GM12878 (cell line): ENCODE measurements around the gene SORBS2. TPM values are rescaled to one million over a fixed set of nuclear protein-coding genes. Genes with fewer than 3 reads are reported as not detected.

Source experiments
- ATAC-seq: fragments of 200-7000 bp; cut with Tn5 transposase; 3 replicates; pipeline ENCODE4 v1.9.1; 2020; ENCODE audit warnings: mild to moderate bottlenecking, moderate library complexity
- BruUV-seq: library from RNA; stranded (reverse); fragments of 400-500 nt; replicated peaks from 2 replicates; lab custom pipeline; 2021; lab: Mats Ljungman, UMichigan
- CTCF ChIA-PET: fragments of 300-600 bp; sonication (Branson Sonifier 250); formaldehyde crosslinking; extraction: SDS; loops from one replicate; lab custom pipeline; 2021; ENCODE audit warnings: inconsistent platforms; lab: Yijun Ruan, JAX
- POLR2A ChIA-PET: fragments of 350-600 bp; formaldehyde crosslinking; extraction: SDS; loops from one replicate; lab custom pipeline; 2021; ENCODE audit warnings: inconsistent platforms; lab: Charles Lee
- RAD21 ChIA-PET: fragments of 300-600 bp; sonication (Branson Sonifier 250); formaldehyde crosslinking; loops from one replicate; lab custom pipeline; 2023; ENCODE audit warnings: antibody characterized with exemption; ENCODE audit not compliant: unreplicated experiment; lab: Charles Lee
- SMC1A ChIA-PET: fragments of 300-600 bp; sonication (Branson Sonifier 250); formaldehyde crosslinking; loops from one replicate; lab custom pipeline; 2023; ENCODE audit not compliant: unreplicated experiment, uncharacterized antibody; lab: Charles Lee
- DNase-seq: peaks from one replicate; pipeline ENCODE4 v3.0.0-alpha.2; 2011; ENCODE audit warnings: low read depth, low spot score
- FAIRE-seq: peaks from 3 replicates; lab custom pipeline; 2011; peaks lifted over from hg19 to GRCh38; lab: Jason Lieb, UNC
- H2AFZ ChIP-seq: 2 replicates; pipeline ENCODE4 v1.6.0; 2011; ENCODE audit warnings: low read depth, low read length, control low read depth; ENCODE audit not compliant: control insufficient read depth
- H3K27ac ChIP-seq: 2 replicates; pipeline ENCODE4 v1.5.1; 2011; ENCODE audit warnings: control low read depth; ENCODE audit not compliant: control insufficient read depth, insufficient read depth
- H3K27me3 ChIP-seq, 2 experiments: replicated peaks in 1 of 2; 2 replicates each; pipeline versions ENCODE4 v1.6.0 to v1.6.1; 2011; ENCODE audit warnings: low read length in 1 of 2; ENCODE audit not compliant: control insufficient read depth in 2 of 2, insufficient read depth in 2 of 2
- H3K36me3 ChIP-seq, 2 experiments: 2 replicates each; pipeline ENCODE4 v1.5.1; 2011; ENCODE audit warnings: low read length in 1 of 2; ENCODE audit not compliant: control insufficient read depth in 2 of 2, insufficient read depth in 2 of 2
- H3K4me1 ChIP-seq: 2 replicates; pipeline ENCODE4 v1.6.1; 2011; ENCODE audit warnings: mild to moderate bottlenecking, low read length, moderate library complexity, mixed read lengths; ENCODE audit not compliant: control insufficient read depth, insufficient read depth
- H3K4me2 ChIP-seq: 2 replicates; pipeline ENCODE4 v1.6.0; 2011; ENCODE audit warnings: control low read depth; ENCODE audit not compliant: control insufficient read depth, insufficient read depth
- H3K4me3 ChIP-seq: fragments of 200-600 bp; sonication (generic); 2 replicates; pipeline ENCODE4 v1.5.1; 2016
- H3K79me2 ChIP-seq: 2 replicates; pipeline ENCODE4 v1.6.0; 2011; ENCODE audit warnings: low read length; ENCODE audit not compliant: control insufficient read depth, insufficient read depth
- H3K9ac ChIP-seq: 2 replicates; pipeline ENCODE4 v1.8.0; 2011; ENCODE audit warnings: low read length, control low read depth, mixed read lengths; ENCODE audit not compliant: control insufficient read depth, insufficient read depth
- H3K9me3 ChIP-seq: replicated peaks from 3 replicates; pipeline ENCODE4 v1.5.1; 2011; ENCODE audit warnings: mild to moderate bottlenecking, low read length; ENCODE audit not compliant: control insufficient read depth, insufficient read depth
- H4K20me1 ChIP-seq: 2 replicates; pipeline ENCODE4 v1.6.0; 2011; ENCODE audit not compliant: control insufficient read depth, insufficient read depth
- CBX3 ChIP-seq: fragments of 200-600 bp; sonication (generic); IDR thresholded peaks from 2 replicates; pipeline ENCODE4 v1.6.1; 2016; ENCODE audit warnings: low read depth, borderline replicate concordance
- DPF2 ChIP-seq: fragments of 450-650 bp; IDR thresholded peaks from 2 replicates; pipeline ENCODE4 v1.6.1; 2017; ENCODE audit warnings: mild to moderate bottlenecking
- RBBP5 ChIP-seq: fragments of 200-600 bp; sonication (generic); conservative IDR thresholded peaks from 2 replicates; pipeline ENCODE4 v1.6.1; 2016
- WGBS: methylation state at CpG from one replicate; pipeline ENCODE4 v1.1.6; 2016; ENCODE audit warnings: low lambda C conversion rate; ENCODE audit not compliant: insufficient replicate concordance, insufficient coverage; ENCODE audit errors: missing lambda C conversion rate; 5-methylcytosine and 5-hydroxymethylcytosine counted together
- in situ Hi-C: fragments of 300-500 bp; cut with MboI; formaldehyde crosslinking; loops from 9 replicates; pipeline ENCODE4 v1.14.3; 2018; ENCODE audit warnings: mixed read lengths
- intact Hi-C: fragments of 100-400 bp; cut with micrococcal nuclease; formaldehyde crosslinking; loops from one replicate; pipeline ENCODE4 v1.14.2; 2022; ENCODE audit not compliant: unreplicated experiment
- polyA plus RNA-seq, 11 experiments: library from polyadenylated mRNA; depleted of rRNA in 4 of 11; unstranded in 6 of 11; stranded (reverse) in 5 of 11; fragments of >200 nt; fragmentation: Nextera tagmentation in 4 of 11; fragmentation: Illumina TruSeq in 1 of 11; extraction: Ambion mirVana in 4 of 11; extraction: Trizol in 1 of 11; gene quantifications; 1 replicate in 1 of 11; 2 replicates in 10 of 11; pipeline versions ENCODE4 v1.2.1 to v1.2.3, GENCODE V29; 2011 to 2016; ENCODE audit warnings: inconsistent platforms in 2 of 11, missing spikeins in 2 of 11, low read depth in 1 of 11
- total RNA-seq, 4 experiments: library from RNA; depleted of rRNA in 3 of 4; stranded (reverse); fragments of >200 nt in 3 of 4; fragmentation: Illumina TruSeq in 1 of 4; extraction: Trizol in 1 of 4; gene quantifications; 2 replicates each; pipeline versions ENCODE4 v1.2.1 to v1.2.3, GENCODE V29; 2013 to 2021
- TF ChIP-seq, protein P1 (sequence below): IDR thresholded peaks from 2 replicates; pipeline ENCODE4 v1.6.1; 2012; ENCODE audit warnings: low read depth, low read length, improper control_type of control experiment
- TF ChIP-seq, protein P2 (sequence below): fragments of 450-650 bp; IDR thresholded peaks from 2 replicates; pipeline ENCODE4 v1.6.1; 2018; ENCODE audit warnings: mild to moderate bottlenecking, low read depth, moderate library complexity; ENCODE audit not compliant: partially characterized antibody

Gene SORBS2
- total and polyA plus RNA-seq, 10 of the 15 experiments (the other 5 are each of a cell fraction or from before 2014, with no cell fraction given), result 0.06 to 3.0 (median 0.79) TPM

DNA sequence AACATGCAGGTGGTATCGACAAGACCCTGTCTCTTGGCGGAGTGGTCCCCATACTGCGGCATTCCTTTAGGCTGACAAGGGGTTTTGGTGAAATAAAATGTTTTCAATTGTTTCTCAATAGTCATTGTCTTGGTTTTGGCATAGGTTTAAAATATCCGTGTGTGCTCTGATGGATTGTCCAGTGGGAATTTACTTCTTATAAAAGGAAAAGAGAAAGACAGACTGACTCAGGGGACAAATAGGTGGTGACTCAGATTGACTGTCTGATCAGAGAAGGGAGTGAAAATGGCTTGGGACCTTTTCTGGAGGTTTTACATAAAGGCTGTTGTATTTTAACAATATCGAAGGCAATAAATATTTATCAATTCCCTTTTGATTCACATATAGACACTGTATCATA is 129.8 kb downstream of the SORBS2 start:
- intact Hi-C loops, result no loop called here
- no peaks in the 10 kb centered on the region for H3K9me3 ChIP-seq

More for the DNA sequence above, 129.8 kb downstream of the SORBS2 start:
- FAIRE-seq, result no peak
- BruUV-seq, result no TSS peak
- Histone ChIP-seq H2AFZ (no peak overlapping the region), H3K27ac (no peak overlapping the region), H3K79me2 (no peaks in the 10 kb centered on the region), H3K27me3 (no peaks in the 10 kb centered on the region), H3K4me1 (no peaks in the 10 kb centered on the region), H4K20me1 (no peaks in the 10 kb centered on the region), H3K9ac (no peak overlapping the region), H3K36me3 (no peaks in the 10 kb centered on the region), H3K4me3 (no peak overlapping the region), H3K4me2 (no peak overlapping the region)
- SMC1A ChIA-PET, result no interaction called here
- 72% methylated on average over 5 of the region's 5 CpGs for WGBS
- no peak for ATAC-seq
- RAD21 ChIA-PET, result no interaction called here
- CTCF ChIA-PET, result no interaction called here
- no peak for DNase-seq
- in situ Hi-C loops, result no loop called here
- POLR2A ChIA-PET, result interaction anchor here (0.6 kb wide), 1 partner anchor 193 kb away, joined by 4 read pairs; no protein-coding TSS in a partner anchor
- TF ChIP-seq RBBP5 (no peak), CBX3 (no peak), DPF2 (no peak)
- TF ChIP-seq, protein P1, sequence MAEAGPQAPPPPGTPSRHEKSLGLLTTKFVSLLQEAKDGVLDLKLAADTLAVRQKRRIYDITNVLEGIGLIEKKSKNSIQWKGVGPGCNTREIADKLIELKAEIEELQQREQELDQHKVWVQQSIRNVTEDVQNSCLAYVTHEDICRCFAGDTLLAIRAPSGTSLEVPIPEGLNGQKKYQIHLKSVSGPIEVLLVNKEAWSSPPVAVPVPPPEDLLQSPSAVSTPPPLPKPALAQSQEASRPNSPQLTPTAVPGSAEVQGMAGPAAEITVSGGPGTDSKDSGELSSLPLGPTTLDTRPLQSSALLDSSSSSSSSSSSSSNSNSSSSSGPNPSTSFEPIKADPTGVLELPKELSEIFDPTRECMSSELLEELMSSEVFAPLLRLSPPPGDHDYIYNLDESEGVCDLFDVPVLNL, result no peak
- TF ChIP-seq, protein P2, sequence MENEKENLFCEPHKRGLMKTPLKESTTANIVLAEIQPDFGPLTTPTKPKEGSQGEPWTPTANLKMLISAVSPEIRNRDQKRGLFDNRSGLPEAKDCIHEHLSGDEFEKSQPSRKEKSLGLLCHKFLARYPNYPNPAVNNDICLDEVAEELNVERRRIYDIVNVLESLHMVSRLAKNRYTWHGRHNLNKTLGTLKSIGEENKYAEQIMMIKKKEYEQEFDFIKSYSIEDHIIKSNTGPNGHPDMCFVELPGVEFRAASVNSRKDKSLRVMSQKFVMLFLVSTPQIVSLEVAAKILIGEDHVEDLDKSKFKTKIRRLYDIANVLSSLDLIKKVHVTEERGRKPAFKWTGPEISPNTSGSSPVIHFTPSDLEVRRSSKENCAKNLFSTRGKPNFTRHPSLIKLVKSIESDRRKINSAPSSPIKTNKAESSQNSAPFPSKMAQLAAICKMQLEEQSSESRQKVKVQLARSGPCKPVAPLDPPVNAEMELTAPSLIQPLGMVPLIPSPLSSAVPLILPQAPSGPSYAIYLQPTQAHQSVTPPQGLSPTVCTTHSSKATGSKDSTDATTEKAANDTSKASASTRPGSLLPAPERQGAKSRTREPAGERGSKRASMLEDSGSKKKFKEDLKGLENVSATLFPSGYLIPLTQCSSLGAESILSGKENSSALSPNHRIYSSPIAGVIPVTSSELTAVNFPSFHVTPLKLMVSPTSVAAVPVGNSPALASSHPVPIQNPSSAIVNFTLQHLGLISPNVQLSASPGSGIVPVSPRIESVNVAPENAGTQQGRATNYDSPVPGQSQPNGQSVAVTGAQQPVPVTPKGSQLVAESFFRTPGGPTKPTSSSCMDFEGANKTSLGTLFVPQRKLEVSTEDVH, result no peak
